Measurements from ENCODE around the gene DPF3. TPM values are rescaled to one million over a fixed set of nuclear protein-coding genes. Genes with fewer than 3 reads are reported as not detected.

DPF3 gene
- total and polyA plus RNA-seq, 11 donors: 13.5 to 53.8 (median 37.0) TPM

DNA sequence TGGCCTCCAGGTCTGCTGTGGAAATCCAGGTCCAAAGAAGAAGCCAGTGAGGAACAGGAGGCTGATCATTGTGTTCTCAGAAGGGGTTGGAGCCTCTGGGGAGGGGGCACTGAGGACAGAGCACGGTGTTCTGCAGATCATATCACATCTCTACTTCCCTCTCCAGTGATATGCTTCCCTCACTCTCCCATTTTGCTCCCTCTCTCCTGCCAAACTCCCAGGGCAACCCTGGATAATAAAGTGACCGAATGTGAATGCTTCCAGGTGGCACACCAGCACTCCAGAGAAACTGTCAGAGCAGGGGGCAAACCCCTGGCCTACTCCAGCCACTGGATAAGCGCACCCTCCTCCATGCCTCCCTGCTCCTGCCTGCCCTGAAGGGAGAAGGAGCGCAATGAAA, 57.8 kb downstream of the DPF3 start:
- no peaks in the 10 kb centered on the region for H3K27me3 ChIP-seq
- no peaks in the 10 kb centered on the region for H3K36me3 ChIP-seq
- WGBS, 4 donors: 67 to 73% (median 70%) methylated on average over 4 of the region's 4 CpGs
- TF ChIP-seq, protein P1, sequence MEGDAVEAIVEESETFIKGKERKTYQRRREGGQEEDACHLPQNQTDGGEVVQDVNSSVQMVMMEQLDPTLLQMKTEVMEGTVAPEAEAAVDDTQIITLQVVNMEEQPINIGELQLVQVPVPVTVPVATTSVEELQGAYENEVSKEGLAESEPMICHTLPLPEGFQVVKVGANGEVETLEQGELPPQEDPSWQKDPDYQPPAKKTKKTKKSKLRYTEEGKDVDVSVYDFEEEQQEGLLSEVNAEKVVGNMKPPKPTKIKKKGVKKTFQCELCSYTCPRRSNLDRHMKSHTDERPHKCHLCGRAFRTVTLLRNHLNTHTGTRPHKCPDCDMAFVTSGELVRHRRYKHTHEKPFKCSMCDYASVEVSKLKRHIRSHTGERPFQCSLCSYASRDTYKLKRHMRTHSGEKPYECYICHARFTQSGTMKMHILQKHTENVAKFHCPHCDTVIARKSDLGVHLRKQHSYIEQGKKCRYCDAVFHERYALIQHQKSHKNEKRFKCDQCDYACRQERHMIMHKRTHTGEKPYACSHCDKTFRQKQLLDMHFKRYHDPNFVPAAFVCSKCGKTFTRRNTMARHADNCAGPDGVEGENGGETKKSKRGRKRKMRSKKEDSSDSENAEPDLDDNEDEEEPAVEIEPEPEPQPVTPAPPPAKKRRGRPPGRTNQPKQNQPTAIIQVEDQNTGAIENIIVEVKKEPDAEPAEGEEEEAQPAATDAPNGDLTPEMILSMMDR (IDR thresholded peaks at IDR 0.05): no peak
- no peak for TF ChIP-seq POLR2A (IDR thresholded peaks at IDR 0.05)
- intact Hi-C loops (cut with DNase I): loop anchor here in 1 of 10 donors (10.0 kb wide), 1 partner anchor 49 kb away; no protein-coding TSS in a partner anchor
- DNase-seq (no peak), ATAC-seq (peak; percentile 35 to 53 (median 48))
- H3K9me3 ChIP-seq: no peaks in the 10 kb centered on the region
- H3K4me3 ChIP-seq: no peak overlapping the region
- peak overlapping the region in 2 of 12 donors; percentile 8 to 33 for H3K27ac ChIP-seq
- H3K4me1 ChIP-seq: peaks cover 0 to 29% (median 6%) of the 10 kb centered on the region in 12 donors

DNA sequence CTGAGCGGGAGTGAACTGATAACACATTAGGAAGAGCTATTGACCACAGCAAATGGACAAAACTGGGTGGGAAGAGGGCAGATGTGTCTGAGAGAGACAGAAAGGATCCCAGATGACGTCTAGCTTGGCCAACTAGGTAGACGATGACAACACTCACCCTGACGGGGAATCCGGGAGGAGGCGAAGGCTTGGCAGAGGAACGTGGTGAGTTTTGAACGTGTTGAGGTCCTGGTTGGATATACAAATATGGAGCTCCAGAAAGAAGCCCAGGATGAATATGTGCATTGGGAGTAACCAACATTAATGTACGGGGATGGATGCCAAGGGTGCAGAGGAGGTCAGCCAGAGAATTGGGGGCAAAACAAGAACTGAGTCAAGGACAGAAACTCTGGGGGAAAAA, 60.7 kb downstream of the DPF3 start:
- ATAC-seq (no peak), DNase-seq (no peak)
- H3K36me3 ChIP-seq: no peaks in the 10 kb centered on the region
- no peak overlapping the region for H3K27ac ChIP-seq
- peaks cover 0 to 48% (median 11%) of the 10 kb centered on the region in 12 donors for H3K4me1 ChIP-seq
- no peaks in the 10 kb centered on the region for H3K27me3 ChIP-seq
- H3K4me3 ChIP-seq: no peak overlapping the region
- WGBS, 4 donors: 71 to 83% (median 77%) methylated on average over 9 of the region's 9 CpGs
- no peak for TF ChIP-seq POLR2A (IDR thresholded peaks at IDR 0.05)
- TF ChIP-seq, protein P1 (IDR thresholded peaks at IDR 0.05): no peak
- H3K9me3 ChIP-seq: no peaks in the 10 kb centered on the region
- intact Hi-C loops (cut with DNase I): loop anchor here in 1 of 10 donors (10.0 kb wide), 1 partner anchor 52 kb away; no protein-coding TSS in a partner anchor

GRCh38 chr14:72830786-72831594, 62.9 kb downstream of the DPF3 start:
- peak overlapping the region in 6 of 12 donors; percentile 4 to 29 (median 20) for H3K4me3 ChIP-seq

More at GRCh38 chr14:72830786-72831594, 62.9 kb downstream of the DPF3 start:
- WGBS, 4 donors: 18 to 25% (median 22%) methylated on average over 16 of the region's 16 CpGs
- Histone ChIP-seq H3K4me1 (peaks cover 0 to 51% (median 11%) of the 10 kb centered on the region in 12 donors), H3K36me3 (no peaks in the 10 kb centered on the region), H3K9me3 (no peaks in the 10 kb centered on the region), H3K27ac (peak overlapping the region; percentile 58 to 93 (median 74)), H3K27me3 (no peaks in the 10 kb centered on the region)
- DNase-seq (peak in 2 of 5 donors; percentile 37 to 39), ATAC-seq (peak in 1 of 4 donors; percentile 37)
- intact Hi-C loops (cut with DNase I): loop anchor here in 2 of 10 donors (1.0 to 10.0 kb wide), 2 partner anchors 54 to 63 kb away; partner anchors contain the start of gene DPF3 (in 1 of the 2)
- no peak for TF ChIP-seq POLR2A (IDR thresholded peaks at IDR 0.05)
- TF ChIP-seq, protein P1 (IDR thresholded peaks at IDR 0.05): no peak

All from heart left ventricle (tissue), 16 donors.